Activated naive CD4-positive, alpha-beta T cell treated with anti-CD3 and anti-CD28 coated beads, Interleukin-2, amount 50 U/mL, for 16 hours (primary cell): Measurements from ENCODE around the gene MMP25.
A peak's percentile ranks its signal among the peaks of the same experiment; 100 is the strongest.

Experiments used
- DNase-seq: peaks from one replicate; pipeline ENCODE4 v3.0.0-alpha.2; 2020

MMP25 gene

DNA sequence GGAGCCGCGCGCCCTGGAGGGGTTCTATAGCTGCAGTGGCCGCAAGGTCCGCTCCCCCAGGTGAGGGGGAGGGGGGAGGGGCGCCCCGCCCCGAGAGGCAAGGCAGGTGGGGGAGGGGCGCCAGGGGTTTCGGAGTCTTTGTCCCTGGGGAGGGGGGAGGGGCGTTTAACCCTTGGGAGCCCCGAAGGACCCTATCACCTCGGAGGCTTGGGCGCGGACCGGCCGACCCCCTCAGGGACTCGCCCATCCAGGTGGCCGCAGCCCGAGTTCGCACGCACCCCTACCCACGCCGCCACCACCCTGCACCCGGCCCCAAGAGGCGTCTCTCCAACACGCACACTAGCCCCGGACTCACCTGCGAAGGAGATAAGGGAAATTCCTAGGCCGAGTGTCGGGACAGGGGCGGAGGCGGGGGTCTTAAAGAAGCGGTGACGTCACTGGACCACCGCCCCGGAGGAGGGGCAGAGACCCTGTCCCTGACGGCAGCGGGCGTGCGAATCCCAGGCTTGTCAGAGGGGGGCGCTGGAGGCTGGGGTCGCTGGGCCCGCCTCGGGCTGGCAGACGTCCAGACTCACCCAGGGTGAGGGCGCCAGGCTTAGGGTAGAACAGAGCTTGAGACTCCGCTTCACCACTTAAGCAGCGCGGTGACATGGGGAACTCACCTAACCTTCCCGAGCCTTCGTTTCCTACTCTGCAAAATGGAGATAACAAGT, 28.4 kb upstream of the MMP25 start, which contains the start of gene CLDN6:
Gene CLDN6 (minus strand): TSS at position 390 of the 713 bp plus-strand sequence. CDS start 2,162 bp downstream, outside the sequence.
- no peak for DNase-seq

DNA sequence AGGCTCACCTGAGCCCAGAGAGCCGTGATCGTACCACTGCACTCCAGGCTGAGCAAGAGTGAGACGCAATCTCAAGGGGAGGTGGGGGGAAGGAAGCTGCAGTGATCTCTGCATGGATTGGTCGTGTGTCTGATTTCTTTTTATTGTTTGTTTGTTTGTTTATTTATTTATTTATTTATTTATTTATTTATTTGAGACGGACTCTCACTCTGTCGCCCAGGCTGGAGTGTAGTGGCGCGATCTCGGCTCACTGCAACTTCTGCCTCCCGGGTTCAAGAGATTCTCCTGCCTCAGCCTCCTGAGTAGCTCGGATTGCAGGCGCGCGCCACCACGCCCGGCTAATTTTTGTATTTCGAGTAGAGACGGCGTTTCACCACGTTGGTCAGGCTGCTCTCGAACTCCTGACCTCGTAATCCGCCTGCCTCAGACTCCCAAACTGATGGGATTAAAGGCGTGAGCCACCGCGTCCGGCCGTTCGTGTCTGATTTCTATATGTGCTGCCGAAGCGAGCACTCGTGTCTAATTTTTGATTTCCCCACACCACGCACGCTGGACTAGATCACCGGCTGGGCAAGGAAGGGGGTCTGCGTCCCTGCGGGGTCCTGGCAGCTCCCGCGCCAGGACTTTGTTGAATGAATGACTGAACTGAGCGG, 26.6 kb upstream of the MMP25 start:
- no peak for DNase-seq

DNA sequence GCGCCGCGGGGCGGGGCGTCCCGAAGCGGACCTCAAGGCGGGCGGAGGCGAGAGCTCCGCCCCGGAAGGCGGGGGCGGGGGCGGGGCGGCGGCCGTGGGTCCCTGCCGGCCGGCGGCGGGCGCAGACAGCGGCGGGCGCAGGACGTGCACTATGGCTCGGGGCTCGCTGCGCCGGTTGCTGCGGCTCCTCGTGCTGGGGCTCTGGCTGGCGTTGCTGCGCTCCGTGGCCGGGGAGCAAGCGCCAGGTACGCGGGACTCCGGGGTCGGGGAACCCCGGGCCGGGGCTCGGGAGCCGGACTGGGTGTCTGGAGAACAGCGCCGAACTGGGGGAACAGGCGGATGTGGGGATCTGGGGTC, 26.1 kb upstream of the MMP25 start, which contains the start of gene TNFRSF12A:
Gene TNFRSF12A (plus strand): TSS at position 122 of the 357 bp plus-strand sequence. CDS start 30 bp downstream, at position 152.
- DNase-seq, result peak; percentile 48

DNA sequence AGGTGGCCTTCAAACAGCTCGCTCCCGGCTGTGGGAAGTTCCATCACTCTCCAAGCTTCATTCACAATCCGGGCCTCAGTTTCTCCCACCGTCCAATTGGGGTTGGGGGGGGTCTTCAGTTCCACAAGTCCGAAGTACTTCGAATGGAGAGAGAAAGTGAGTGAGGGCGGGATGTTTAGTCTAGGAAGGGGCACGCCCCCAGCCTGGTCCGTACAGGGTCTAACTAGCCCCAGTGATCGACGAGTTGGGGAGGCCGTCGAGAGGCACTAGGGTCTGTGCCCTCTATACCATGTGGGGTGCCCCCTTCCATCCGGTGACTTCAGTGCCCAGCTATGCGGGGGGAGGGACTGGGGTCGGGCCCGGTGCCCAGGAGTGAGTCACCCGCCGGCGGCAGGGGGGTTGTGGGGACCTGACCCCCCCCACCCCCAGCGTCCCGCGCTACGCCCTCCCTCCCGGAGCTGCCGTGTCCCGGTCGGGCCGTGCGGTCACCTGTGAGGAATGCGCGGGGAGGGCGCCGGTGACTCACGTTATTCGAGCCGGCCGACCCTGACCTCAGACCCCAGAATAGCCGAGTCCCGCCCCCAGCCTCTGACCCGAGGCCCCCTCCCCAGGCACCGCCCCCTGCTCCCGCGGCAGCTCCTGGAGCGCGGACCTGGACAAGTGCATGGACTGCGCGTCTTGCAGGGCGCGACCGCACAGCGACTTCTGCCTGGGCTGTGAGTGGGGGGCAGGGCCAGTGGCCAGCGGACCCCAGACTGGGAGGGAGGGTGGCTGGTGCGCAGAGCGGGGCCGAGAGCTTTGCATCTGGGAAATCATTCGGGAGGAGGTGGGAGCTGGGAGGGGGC, 25.5 kb upstream of the MMP25 start:
- peak; percentile 52 for DNase-seq

DNA sequence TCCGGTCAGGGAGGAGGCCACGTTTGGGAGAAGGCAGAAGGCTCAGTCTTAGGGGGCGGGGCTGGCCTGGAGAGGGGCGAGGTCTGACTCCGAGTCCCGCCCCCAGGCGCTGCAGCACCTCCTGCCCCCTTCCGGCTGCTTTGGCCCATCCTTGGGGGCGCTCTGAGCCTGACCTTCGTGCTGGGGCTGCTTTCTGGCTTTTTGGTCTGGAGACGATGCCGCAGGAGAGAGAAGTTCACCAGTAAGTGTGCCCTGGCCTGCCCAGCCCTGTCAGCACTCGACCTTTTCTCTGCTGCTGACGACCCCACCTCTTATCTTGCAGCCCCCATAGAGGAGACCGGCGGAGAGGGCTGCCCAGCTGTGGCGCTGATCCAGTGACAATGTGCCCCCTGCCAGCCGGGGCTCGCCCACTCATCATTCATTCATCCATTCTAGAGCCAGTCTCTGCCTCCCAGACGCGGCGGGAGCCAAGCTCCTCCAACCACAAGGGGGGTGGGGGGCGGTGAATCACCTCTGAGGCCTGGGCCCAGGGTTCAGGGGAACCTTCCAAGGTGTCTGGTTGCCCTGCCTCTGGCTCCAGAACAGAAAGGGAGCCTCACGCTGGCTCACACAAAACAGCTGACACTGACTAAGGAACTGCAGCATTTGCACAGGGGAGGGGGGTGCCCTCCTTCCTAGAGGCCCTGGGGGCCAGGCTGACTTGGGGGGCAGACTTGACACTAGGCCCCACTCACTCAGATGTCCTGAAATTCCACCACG, 24.7 kb upstream of the MMP25 start:
- DNase-seq, result peak; percentile 79

DNA sequence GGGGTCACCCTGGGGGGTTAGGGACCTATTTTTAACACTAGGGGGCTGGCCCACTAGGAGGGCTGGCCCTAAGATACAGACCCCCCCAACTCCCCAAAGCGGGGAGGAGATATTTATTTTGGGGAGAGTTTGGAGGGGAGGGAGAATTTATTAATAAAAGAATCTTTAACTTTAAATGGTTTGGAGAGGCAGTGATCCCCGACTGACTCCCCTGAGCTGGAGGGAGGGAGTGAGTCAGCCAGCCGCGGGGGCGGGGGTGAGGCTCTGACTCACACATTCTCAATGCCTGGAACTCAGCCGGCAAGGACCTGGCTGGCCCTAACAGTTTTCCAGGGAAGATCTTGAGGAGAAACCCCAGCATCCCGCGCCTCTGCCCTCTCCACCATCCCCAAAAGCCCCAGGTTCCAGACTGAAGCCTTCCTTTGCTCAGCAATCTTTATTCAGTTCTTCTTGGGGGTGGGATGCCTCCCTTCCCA, 24.1 kb upstream of the MMP25 start:
- DNase-seq, result peak; percentile 94

DNA sequence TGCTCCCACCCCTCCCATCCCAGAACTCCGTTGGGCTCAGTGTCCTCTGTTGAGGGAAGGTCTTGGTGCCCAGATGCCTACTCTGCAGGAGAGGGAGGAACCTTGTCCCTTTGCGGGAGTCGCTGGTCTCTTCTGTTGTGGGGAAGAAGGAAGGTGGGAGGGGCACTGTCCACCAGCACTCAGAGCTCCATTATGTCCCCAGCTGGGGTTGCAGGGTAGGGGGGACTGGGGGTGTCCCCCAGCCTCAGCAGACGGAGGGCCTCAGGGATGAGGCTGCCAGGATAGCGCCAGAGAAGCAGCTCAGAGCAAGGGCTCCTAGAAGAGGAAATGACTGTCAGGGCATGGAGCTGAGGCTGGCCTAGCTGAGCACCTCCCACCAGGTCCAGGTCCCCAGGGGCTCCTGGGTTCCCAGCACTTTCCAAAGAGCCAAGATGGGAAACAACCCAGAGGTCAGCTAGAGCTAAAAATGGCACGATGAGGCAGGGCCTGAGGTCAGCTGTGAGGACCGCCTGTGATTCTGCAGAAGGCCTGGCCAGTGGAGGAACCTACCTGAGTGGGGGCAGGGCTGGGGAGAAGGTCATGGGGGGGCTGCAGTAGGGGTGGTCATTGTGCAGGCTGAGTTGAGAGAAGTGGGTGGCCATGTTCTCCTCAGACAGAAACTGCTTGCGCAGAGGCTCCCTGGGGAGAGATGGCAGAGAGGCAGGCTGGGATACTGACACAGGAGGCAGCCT, 23.5 kb upstream of the MMP25 start:
- no peak for DNase-seq

DNA sequence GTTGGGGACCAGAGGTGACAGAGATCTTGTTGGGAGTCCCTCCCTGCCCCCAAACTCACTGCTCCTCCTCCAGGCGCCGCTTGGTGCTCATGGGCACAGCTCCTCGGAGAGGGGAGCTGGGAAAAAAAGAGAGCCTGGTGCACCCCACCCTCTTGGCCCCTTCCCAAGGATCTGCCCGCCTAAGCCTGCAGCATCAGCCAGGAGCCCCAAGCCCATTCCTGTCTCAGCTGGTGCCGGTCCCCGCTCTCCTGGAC, 23.0 kb upstream of the MMP25 start:
- peak; percentile 34 for DNase-seq

DNA sequence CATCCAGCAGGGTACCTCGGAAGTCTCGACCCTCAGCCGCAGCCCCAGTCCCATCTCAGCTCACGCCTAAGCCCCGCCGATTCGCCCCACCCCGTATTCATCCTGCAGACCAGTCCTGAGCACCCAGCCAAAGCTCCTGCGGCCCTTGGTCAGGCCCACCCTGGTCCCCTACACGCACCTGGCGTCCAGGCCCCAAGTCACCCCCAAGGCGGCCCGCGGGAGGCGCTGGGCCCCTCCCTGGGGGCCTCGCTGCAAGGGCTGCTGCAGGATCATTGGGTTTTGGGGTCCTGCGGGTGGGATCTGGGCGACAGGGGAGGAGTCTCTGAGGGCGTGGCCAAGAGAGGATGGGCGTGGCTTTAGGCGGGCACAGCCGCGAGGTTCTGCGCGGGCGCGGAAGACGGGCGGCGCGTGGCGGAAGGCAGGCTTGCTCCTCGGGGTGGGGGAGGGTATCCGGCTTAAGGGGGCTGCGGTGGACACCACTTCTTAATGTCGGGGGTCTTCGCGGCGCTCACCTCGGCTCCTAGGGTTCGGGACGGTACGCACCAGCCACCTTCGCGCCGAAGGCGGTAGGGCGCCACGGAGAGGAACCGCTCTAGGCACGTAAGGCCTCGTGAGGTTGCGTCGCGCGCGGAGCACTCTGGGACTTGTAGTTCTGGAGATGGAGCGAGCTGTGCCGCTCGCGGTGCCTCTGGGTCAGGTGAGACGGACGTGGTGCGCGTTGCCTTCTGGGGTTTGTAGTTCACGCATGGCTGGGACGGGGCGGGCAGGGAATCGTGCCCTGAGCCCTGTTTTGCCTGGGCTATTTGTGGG, 22.5 kb upstream of the MMP25 start, which contains the start of the genes HCFC1R1 and THOC6:
Gene HCFC1R1 (minus strand): TSS at position 274 of the 810 bp plus-strand sequence. CDS start 1 bp downstream, at position 273.
Gene THOC6 (plus strand): TSS at position 367 of the 810 bp plus-strand sequence. CDS start 292 bp downstream, at position 659.
- peak; percentile 96 for DNase-seq

DNA sequence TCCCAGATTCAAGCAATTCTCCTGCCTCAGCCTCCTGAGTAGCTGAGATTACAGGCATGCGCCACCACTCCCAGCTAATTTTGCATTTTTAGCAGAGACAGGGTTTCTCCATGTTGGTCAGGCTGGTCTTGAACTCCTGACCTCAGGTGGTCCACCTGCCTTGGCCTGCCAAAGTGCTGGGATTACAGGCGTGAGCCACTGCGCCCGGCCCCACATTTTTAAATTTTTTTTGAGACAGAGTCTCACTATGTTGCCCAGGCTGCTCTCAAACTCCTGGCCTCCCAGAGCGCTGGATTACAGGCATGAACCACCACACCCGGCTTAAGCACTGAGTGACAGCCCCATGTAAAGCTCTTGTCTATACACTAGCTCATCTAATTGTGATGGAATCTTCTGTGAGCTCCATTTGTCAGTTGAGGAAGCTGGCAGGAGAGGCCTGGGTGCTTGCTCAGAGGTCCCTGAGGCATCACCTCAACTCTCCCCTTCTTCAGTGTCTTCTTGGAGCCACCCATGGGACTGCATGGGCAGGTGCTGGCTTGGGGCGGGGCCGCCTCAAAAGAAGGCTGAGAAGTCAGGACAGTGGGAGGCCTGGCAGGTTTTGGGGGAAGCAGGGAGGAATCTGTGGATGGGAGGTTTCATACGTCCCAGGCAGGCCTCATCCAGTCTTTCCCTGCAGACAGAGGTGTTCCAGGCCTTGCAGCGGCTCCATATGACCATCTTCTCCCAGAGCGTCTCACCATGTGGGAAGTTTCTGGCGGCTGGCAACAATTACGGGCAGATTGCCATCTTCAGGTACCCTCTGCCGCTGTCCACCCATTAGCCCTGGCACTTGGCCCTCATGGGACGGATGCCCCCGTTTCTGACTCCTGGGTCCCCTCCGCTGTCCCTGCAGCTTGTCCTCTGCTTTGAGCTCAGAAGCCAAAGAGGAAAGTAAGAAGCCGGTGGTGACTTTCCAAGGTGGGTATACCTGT, 21.0 kb upstream of the MMP25 start:
- DNase-seq, result no peak

DNA sequence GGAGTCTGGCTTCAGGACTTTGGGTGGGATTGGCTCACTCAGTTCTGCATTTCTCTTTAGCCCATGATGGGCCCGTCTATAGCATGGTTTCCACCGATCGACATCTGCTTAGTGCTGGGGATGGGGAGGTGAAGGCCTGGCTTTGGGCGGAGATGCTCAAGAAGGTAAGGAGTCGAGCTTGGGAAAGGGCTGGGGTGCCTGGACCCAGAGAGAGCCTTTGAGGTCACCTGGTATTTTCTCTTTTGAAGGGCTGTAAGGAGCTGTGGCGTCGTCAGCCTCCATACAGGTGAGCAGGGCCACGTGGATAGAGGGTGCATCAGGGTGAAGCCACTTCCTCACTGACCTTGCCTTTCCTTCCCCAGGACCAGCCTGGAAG, 20.4 kb upstream of the MMP25 start:
- DNase-seq, result no peak

DNA sequence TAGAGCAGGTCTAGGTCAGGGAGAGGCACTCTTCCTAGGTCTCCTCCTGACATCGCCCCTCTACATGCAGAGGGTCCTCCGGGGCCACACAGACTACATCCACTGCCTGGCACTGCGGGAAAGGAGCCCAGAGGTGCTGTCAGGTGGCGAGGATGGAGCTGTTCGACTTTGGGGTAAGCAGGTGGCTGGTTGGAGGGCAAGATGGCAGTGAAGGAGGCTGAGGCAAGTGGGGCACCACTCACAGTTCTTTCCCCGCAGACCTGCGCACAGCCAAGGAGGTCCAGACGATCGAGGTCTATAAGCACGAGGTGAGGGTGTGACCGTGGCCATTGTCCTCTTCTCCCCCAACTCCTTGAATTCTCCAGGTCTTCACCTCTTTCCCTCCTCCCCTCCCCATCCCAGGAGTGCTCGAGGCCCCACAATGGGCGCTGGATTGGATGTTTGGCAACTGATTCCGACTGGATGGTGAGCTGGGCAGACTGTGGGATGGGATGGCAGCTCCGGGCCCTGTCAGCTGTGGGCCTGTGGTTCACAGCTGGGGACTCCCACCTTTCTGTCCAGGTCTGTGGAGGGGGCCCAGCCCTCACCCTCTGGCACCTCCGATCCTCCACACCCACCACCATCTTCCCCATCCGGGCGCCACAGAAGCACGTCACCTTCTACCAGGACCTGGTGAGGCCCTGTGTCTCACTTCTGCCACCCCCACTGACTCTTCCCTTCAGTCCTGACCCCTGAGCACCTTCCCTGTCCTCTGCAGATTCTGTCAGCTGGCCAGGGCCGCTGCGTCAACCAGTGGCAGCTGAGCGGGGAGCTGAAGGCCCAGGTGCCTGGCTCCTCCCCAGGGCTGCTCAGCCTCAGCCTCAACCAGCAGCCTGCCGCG, 19.5 kb upstream of the MMP25 start:
- DNase-seq, result no peak

DNA sequence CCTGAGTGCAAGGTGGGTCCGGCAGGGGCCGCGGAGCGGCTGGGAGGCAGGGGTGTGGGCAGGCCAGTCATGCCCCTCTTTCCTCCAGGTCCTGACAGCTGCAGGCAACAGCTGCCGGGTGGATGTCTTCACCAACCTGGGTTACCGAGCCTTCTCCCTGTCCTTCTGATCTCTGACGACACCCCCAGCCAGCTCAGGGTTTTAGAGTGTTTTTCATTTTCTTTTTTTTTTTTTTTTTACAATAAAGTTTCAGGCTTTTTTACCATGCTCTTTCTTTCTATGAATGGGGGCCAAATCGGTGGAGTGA, 18.9 kb upstream of the MMP25 start:
- DNase-seq, result no peak

DNA sequence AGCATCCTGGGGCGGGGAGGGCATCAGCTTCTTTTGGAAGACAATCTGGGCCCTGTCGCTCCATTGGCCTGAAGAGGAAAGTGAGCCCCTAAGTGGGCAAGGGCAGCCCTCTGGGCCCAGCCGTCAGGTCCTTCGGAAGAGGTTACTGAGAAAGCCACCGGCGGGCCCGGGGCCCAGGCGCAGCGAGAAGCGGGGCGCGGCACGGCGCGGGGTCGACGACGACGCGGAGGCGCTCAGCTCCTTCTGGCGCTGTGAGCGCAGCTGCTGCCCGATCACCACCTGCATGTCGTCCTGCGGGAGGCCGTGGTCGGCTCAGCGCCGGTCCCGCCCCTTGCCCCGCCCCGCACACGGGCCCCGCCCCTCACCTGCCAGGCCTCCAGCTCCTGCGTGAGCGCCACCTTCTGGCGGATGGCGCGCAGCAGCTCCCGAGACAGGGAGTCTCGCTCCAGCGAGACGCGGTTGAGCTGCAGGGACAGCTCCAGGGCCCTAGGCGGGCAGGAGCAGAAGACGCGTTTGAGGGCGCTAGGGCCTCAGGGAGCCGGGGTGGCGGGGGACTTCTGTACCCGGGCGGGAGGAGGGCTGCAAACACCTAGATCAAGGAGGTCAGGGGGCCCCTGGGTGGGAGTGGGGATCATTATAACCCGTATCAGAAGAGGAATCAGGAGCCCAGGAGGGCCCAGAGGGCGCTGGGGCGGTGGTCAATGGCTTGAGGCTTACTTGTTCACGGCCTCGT, 18.2 kb upstream of the MMP25 start:
- DNase-seq, result peak; percentile 86

DNA sequence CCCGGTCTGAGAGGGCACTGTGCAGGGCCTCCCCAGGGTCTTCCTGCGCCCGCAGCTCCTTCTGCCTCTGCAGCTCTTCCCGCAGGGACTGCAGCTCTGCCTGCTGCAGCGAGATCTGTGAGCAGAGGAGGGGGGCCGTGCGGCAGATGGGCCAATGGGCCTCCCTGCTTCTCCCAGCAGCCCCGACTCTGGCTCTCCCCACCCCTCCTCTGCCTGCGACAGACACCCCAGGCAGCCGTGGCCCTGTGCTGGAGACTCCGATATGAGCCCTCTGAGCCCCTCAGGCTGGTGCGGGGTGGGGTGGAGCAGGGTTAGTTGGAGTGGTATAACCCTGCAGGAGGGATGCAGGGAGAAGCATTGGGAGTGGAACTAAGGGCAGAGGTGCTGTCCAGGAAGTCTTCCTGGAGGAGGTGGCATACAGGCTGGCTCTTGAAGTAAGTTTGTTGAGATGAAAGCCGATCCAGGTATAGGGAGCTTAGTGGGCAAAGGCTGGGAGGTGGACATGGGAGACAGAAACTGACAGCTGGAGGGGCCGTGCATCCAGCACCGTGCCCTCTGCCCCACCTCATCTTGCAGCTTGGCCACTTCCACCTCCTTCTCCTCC, 17.5 kb upstream of the MMP25 start:
- DNase-seq, result no peak

DNA sequence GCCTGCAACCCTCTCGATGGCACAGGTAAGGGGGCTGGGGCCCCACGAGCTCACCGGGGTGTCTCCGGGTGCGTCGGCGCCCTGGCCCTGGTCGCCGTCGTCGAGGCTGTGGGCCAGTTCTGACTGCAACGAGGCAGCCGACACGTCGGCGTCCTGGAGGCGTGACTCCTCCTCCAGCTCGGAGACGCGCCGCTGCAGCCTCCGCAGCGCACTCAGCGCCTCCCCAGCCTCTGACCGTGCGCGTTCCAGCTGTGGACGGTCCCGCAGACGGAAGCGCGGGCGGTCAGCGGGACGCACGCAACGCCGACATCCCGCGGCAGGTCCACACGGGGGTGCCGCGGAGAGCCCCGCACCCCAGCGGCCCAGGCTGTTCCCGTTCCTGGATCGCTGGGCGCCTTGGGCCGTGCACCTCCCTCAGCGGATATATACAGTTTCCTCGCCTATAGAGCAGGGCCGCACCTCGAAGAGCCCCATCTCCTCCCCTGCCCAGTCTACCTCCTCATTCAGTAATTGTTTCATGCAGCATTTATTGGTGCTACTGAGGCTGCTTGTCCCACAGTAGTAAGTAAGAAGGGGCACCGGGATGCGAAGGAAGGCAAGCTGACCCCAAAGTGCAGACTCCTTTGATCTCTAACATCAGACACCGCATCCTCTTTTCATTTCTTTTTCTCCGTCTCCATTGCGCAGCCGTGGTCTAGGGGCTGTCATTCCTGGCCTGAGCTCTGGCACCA, 16.7 kb upstream of the MMP25 start:
- DNase-seq, result peak; percentile 55
